Inflammatory macrophage treated with lipopolysaccharide for 4 hours (primary cell): Measurements from ENCODE around the gene NLRC4.
A peak's percentile ranks its signal among the peaks of the same experiment; 100 is the strongest.
"Not testable (repeated sequence)": the region's sequence is repeated elsewhere in the genome, so short reads cannot be mapped to it uniquely, and the experiment has no call there.

ENCODE experiments used
- DNase-seq: peaks from one replicate; pipeline ENCODE4 v3.0.0-alpha.2; 2020

NLRC4 gene, protein sequence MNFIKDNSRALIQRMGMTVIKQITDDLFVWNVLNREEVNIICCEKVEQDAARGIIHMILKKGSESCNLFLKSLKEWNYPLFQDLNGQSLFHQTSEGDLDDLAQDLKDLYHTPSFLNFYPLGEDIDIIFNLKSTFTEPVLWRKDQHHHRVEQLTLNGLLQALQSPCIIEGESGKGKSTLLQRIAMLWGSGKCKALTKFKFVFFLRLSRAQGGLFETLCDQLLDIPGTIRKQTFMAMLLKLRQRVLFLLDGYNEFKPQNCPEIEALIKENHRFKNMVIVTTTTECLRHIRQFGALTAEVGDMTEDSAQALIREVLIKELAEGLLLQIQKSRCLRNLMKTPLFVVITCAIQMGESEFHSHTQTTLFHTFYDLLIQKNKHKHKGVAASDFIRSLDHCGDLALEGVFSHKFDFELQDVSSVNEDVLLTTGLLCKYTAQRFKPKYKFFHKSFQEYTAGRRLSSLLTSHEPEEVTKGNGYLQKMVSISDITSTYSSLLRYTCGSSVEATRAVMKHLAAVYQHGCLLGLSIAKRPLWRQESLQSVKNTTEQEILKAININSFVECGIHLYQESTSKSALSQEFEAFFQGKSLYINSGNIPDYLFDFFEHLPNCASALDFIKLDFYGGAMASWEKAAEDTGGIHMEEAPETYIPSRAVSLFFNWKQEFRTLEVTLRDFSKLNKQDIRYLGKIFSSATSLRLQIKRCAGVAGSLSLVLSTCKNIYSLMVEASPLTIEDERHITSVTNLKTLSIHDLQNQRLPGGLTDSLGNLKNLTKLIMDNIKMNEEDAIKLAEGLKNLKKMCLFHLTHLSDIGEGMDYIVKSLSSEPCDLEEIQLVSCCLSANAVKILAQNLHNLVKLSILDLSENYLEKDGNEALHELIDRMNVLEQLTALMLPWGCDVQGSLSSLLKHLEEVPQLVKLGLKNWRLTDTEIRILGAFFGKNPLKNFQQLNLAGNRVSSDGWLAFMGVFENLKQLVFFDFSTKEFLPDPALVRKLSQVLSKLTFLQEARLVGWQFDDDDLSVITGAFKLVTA

DNA sequence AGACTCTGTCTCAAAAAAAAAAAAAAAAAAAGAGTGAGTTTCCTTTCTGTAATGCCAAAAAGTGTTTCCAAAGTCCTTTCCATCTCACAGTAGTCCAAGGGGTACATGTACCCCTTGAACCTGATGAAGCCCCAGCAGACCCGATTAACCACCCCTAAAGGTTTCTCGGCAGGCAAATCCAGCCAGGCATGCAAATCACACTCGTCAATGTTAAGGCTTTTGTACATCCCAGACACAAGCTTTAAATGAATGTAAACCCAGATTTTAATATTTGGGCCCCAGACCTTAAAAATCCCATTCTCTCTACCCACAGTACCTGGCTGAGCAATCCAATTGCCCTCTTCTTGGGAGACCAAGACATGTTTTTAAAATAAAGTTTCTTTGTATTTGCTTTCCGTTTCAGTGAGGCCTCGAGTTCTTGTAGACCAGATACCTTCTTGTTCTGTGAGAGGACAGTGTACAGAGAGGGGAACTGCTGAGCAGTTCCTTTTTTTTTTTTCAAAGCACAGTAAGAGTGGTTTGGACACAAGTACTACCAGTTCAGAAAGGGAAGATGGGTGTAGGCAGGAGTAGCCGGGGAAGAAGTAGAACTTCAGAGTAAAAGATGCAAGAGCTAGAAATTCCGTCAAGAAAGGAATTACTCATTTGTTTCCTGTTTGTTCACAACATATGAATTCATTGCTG lies at the start of gene NLRC4:
NLRC4 (minus strand) TSS at position 465 of the 684 bp plus-strand sequence. CDS start 8,111 bp downstream, outside the sequence.
- peak; percentile 97 for DNase-seq

DNA sequence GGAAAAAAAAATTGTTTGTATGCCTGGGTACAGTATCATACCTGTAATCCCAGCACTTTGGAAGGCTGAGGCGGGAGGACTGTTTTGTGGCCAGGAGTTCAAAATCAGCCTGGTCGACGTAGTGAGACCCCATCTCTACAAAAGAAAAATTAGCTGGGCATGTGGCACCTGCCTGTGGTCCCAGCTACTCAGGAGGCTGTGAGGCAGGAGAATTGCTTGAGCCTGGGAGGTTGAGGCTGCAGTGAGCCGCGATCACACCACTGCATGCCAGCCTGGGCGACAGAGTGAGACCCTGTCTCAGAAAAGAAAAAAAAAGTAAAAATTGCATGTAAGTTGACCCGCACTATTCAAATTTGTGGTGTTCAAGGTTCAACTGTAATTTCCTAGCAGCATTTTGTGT lies 45.9 kb upstream of the NLRC4 start:
- no peak for DNase-seq

DNA sequence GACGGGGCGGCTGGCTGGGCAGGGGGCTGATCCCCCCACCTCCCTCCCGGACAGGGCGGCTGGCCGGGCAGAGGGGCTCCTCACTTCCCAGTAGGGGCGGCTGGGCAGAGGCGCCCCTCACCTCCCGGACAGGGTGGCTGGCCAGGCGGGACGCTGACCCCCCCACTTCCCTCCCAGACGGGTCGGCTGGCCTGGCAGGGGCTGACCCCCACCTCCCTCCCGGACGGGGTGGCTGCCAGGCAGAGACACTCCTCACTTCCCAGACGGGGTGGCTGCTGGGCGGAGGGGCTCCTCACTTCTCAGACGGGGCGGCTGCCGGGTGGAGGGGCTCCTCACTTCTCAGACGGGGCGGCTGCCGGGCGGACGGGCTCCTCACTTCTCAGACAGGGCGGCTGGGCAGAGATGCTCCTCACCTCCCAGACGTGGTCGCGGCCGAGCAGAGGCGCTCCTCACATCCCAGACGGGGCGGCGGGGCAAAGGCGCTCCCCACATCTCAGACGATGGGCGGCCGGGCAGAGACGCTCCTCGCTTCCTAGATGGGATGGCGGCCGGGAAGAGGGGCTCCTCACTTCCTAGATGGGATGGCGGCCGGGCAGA lies 29.4 kb upstream of the NLRC4 start:
- not testable (repeated sequence) for DNase-seq

DNA sequence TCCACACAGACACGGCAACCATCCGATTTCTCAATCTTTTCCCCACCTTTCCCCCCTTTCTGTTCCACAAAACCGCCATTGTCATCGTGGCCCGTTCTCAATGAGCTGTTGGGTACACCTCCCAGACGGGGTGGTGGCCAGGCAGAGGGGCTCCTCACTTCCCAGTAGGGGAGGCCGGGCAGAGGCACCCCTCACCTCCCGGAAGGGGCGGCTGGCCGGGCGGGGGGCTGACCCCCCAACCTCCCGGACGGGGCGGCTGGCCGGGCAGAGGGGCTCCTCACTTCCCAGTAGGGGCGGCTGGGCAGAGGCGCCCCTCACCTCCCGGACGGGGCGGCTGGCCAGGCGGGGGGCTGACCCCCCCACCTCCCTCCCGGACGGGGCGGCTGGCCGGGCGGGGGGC lies 28.8 kb upstream of the NLRC4 start:
- not testable (repeated sequence) for DNase-seq

DNA sequence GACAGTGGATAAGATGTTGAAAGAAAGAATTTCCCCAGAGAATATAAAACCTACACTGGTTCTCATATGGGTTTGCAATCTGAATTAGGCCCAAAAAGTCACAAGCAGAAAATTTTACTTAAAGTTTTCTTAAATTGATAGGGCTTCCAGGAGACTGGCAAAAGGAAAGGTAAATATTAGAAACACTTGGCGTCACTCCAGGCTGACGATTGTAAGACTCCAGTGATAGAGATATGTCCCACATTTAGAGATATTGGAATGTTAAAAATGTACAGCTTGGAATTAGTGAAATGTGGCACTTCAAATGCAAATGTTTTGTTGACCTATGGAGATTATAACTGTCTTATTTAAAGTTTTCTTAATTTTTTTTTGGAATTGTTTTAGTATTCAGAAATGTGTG lies 27.1 kb upstream of the NLRC4 start:
- no peak for DNase-seq

DNA sequence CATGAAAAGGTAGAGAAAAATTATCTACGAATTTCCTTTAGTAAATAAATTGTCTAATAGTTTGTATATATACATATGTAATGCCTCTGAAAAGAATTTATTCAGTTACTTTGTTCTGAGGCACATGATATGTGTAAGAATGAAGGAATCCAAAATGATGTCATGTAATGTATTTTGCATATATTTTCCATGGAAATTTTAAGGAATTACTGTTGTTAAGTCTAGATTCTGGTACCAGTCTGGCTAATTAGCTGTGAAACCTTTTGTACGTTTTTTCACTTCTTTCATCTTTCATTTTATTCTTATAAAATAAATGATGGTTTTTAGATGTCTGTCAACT lies 25.3 kb upstream of the NLRC4 start:
- no peak for DNase-seq

DNA sequence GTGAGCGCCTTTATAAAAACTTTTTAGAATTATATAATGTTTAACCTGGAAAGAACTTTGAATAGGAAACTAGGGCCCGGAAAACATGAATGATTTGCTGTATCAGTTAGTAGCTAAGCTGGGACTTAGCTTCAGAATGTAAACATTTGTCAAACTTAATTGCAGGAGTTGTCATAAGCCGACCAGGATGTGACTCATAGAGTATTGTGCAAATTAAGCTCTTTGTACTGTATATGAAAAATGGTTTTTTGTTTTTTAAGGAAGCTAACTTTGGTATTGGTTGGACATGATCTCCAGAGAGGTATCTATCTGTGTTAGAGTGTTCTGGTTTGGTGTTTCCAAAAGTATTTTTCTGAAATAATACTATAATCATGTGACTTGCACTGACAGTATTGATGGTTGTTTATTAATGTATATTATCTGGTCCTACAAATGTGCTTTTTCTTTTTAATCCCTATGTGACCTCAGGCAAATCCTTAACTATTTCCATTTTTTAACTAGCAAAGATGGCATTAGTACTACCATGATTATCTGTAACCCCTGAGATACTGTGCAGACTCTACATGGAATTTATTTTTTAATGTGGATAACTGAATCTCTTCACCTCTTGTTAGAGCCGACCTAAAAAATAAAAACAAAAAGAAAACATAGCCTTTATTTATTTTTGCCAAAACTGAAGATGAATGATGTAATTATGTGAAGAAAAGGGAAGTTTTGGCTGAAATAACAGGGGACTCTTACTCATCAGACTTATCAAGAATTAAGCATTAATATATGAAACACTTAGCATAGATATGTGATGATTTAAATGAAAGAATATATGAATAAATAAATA lies 24.7 kb upstream of the NLRC4 start:
- DNase-seq = peak; percentile 89

DNA sequence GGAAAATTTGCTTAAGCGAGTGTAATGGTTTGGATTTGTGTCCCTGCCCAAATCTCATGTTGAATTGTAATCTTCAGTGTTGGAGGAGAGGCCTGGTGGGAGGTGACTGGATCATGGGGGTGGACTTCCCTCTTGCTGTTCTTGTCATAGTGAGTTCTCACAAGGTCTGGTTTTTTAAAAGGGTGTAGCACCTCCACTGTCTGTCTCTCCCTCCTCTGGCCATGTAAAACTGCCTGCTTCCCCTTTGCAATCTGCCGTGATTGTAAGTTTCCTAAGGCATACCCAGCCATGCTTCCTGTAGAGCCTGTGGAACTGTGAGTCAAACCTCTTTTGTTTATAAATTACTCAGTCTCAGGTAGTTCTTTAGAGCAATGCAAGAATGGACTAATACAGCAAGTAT lies 19.6 kb upstream of the NLRC4 start:
- peak; percentile 54 for DNase-seq

DNA sequence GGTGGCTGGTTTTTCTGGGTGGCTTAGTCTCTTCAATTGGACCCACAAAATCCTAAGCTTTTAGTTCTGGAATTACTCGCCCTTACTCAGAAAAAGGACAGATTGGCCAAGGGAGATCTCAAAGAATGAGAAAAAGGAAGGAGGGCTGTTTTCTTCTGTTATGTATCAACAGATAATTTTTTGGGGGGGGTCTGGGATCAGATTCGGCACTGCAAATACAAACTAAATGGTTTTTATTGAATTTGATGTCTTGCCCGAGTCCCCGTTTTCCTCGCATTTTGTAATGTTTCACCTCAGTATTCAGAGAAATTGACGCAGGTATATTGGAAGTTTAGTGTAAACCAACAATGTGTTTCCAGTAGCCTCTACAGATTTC lies 13.8 kb upstream of the NLRC4 start:
- no peak for DNase-seq

DNA sequence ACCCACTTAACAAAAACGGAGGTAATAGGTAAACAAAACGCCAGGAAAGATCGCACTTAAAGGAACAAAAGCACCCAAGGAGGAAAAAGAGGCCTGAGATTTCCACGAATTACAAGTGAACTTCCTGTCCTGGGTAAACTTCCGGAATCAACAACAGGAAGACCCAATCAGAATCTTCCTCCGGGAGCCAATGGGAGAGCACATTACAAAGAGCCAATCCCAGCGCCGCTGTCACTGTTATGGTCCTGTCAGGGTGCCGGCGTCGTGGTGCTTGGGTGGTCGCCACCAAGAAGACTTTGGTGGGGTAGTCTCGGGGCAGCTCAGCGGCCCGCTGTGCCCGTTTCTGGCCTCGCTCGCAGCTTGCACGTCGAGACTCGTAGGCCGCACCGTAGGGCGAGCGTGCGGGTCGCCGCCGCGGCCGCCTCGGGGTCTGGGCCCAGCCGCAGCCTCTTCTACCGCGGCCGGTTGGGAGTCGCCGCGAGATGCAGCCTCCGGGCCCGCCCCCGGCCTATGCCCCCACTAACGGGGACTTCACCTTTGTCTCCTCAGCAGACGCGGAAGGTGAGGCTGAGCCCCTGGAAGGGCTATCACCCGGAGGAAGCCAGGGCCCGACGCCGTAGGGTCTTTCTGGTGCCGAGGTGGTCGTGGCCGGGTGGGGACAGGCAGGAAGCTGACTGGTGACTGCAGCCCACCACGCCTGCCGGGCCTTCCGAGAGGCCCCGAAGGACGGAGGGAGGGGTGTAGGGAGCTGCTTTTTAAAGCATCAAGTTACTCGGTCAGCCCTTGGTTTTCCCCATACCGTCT lies 13.2 kb upstream of the NLRC4 start, which contains the start of gene YIPF4:
YIPF4 (plus strand) TSS at position 231 of the 804 bp plus-strand sequence; CDS start at position 483, 252 bp downstream.
- peak; percentile 91 for DNase-seq

DNA sequence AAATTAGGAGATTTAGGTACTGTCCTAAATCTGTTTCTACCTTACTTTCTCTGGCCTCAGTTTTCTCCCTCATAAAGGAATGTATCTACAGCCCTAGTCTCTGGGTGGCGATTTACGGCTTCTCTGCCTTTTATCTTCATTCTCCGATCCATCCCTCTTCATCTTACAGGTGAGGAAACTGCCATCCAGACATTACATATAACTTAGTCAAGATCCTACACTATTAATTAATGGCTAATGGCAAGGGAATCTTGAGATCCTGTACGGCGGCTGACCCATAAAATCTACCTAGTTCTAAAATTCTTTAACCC lies 12.6 kb upstream of the NLRC4 start:
- DNase-seq = no peak

DNA sequence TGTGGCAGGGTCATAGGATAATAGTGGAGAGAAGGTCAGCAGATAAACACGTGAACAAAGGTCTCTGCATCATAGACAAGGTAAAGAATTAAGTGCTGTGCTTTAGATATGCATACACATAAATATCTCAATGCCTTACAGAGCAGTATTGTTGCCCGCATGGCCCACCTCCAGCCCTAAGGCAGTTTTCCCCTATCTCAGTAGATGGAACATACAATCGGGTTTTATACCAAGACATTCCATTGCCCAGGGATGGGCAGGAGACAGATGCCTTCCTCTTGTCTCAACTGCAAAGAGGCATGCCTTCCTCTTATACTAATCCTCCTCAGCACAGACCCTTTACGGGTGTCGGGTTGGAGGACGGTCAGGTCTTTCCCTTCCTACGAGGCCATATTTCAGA lies 11.1 kb upstream of the NLRC4 start:
- not testable (repeated sequence) for DNase-seq

DNA sequence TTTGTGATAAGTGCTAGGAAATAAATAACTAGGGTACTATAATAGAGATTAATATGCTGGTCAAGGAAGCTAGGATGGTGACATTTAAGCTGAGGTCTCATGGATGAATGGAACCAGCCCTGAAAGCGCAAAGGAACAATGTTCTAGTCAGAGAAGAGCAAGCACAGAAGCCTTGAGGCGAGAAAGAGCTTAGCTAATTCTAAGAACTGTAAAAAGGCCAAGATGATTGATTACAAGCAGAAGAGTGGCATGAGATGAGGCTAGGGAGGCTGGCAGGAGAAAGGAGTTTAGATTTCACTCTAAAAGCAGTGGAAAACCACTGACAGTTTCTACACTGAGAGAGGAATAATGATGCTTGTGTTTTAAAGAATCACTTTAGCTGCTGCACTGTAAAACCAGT lies 9.6 kb upstream of the NLRC4 start:
- no peak for DNase-seq

DNA sequence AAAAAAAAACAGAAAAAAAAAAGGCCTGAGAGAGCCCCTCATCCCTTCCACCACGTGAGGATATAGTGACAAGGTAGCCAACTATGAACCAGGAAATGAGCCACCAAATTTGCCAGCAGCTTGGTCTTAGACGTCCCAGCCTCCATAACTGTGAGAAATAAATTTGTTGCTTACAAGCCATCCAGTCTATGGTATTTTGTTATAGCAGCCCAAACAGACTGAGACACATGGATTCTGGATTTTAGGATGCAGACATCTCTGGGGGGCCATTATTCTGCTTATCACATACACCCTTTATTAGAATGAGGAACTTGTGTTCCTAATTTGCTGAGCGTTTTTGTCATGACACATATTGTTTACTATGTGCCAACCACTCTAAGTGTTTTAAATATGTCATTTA lies 7.6 kb upstream of the NLRC4 start:
- DNase-seq = no peak

DNA sequence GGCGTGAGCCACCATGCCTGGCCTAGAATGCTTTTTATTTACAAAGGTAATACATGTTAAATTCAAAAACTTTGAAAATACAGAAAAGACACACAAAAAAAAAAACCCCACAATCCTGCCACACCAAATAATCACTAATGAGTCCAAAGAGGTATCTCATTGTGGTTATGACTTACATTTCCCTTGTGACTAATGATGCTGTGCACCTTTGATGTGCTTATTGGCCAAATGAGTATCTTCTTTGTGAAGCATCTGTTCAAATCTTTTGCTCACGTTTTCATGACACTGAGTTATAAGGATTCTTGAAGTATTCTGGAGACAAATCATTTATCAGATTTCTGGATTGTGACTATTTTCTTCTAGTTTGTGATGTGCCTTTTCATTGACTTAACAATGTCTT lies 6.4 kb upstream of the NLRC4 start:
- no peak for DNase-seq

DNA sequence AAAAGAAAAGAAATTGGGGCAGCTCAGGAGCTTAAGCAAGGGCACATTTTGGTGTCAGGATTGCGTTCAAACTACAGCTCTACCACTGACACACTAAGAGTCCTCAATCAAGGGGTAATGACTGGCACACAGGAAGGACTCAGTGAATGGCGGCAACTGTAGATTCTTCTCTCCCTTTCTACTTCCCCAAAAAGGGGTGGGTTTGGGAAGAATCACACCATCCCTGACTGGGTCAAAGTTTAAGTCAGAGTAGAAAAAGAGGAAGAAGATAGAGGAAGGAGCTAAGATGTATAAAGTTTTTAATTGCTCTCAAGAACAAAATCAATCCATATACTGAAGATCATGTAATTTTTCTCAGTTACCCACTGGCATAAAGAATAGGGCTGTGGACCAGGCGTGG lies 2.6 kb downstream of the NLRC4 start:
- DNase-seq = peak; percentile 85

DNA sequence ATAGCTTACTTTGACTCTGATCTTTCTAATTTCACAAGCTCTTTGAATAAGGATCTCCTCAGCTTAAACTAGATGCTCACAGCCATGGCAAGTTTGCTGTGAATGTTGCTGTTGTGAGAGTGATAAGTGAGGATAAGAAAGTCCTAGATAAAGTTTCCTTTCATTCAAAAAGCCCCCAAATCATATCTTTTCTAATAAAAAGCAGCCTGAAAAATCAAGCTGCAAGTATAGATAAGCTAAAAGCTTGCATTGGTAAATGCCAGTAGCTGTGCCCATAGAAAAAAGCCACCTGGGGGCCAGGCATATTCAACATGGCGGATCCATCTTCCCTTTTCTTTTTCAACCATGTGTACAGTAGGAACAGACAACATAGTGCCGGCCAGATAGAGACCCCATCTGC lies 4.3 kb downstream of the NLRC4 start:
- DNase-seq = no peak

DNA sequence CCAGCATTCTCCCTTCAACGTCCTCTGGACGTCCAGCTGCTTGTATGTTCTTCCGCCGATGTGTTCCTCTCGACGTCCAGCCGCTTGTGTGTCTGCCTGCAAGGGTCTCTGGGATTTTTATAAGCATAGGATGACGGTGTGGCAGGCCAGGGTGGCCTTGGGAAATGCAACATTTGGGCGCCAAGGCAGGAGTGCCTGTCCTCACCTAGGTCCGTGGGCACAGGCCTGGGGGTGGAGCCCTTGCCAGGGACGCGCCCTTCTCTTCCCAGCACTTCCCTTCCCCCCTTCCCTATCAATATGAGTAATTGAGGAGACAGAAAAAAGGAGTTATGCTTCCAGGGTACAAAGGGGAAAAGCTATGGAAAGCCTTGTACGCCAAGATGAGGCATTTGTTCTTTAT lies 6.4 kb downstream of the NLRC4 start:
- DNase-seq = no peak

DNA sequence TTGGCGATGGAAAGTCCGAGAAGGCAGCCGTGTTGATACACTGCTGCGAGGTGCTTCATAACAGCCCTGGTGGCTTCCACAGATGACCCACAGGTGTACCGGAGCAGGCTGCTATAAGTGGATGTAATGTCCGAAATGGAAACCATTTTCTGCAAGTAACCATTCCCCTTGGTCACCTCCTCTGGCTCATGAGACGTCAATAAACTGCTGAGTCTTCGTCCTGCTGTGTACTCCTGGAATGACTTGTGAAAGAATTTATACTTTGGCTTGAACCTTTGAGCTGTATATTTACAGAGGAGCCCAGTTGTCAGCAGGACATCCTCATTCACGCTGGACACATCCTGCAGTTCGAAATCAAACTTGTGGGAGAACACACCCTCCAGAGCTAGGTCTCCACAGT lies 14.4 kb downstream of the NLRC4 start:
- DNase-seq = no peak

DNA sequence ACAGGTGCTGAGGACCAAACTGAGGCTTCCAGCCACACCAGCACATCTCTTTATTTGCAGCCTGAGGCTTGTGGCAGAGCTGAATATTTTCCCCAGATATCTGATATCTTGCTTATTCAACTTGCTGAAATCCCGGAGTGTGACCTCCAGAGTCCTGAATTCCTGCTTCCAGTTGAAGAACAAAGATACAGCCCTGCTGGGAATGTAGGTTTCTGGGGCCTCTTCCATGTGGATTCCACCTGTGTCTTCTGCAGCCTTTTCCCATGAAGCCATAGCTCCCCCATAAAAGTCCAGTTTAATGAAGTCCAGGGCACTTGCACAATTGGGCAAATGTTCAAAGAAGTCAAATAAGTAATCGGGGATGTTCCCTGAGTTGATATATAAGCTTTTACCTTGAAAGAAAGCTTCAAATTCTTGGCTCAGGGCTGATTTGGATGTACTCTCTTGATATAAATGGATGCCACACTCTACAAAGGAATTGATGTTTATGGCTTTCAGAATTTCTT lies 14.9 kb downstream of the NLRC4 start:
- no peak for DNase-seq

DNA sequence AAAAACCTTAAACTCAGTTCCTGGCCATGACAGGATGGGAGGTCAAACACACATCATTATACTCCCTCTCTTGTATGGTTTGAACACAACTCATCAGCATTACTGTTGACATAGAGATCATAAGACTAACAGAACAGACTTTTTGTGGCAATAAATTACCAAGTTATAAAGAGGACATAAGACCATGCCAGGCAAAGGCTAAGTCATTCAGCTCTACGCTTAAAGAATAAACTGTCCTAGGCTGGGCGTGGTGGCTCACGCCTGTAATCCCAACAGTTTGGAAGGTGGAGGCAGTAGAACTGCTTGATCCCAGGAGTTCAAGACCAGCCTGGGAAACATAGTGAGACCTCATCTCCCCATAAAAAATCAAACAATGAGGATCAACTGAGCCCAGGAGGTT lies 16.4 kb downstream of the NLRC4 start:
- no peak for DNase-seq
